SK-N-SH (cell line): ENCODE data around the gene TNS4. TPM values are rescaled to one million over a fixed set of nuclear protein-coding genes. Genes with fewer than 3 reads are reported as not detected.

Experiments used
- CTCF ChIA-PET: fragments of 300-600, 350-600 bp; formaldehyde crosslinking; extraction: SDS; loops from one replicate; lab custom pipeline; 2021; lab: Yijun Ruan, JAX
- POLR2A ChIA-PET: fragments of 350-600 bp; sonication (Branson Sonifier 250); formaldehyde crosslinking; extraction: SDS; loops from one replicate; lab custom pipeline; 2020; ENCODE audit warnings: antibody characterized with exemption, inconsistent platforms; lab: Yijun Ruan, JAX
- DNase-seq: peaks from one replicate; pipeline ENCODE4 v3.0.0; 2012
- H2AFZ ChIP-seq: fragments of 200-600 bp; sonication (generic); 2 replicates; pipeline ENCODE4 v1.8.1; 2016; ENCODE audit warnings: antibody characterized with exemption, mild to moderate bottlenecking, low read depth
- H3F3A ChIP-seq: fragments of 200-600 bp; sonication (generic); replicated peaks from 2 replicates; pipeline ENCODE3; 2016; ENCODE audit warnings: antibody characterized with exemption, mild to moderate bottlenecking; ENCODE audit not compliant: insufficient read depth
- H3K27ac ChIP-seq, 2 experiments: fragments of 200-500 bp in 1 of 2; fragments of 200-600 bp in 1 of 2; sonication (Bioruptor generic) in 1 of 2; sonication (generic), shearing (Covaris generic) in 1 of 2; 2 replicates each; pipeline versions ENCODE4 v1.5.1 to v1.6.1; 2014 to 2016; ENCODE audit warnings: low read depth in 2 of 2, inconsistent platforms in 1 of 2, low read length in 1 of 2, mild to moderate bottlenecking in 1 of 2, mixed read lengths in 1 of 2
- H3K27me3 ChIP-seq: fragments of 200-600 bp; sonication (generic), shearing (Covaris generic); 2 replicates; pipeline ENCODE4 v1.6.1; 2016; ENCODE audit warnings: mixed run types; ENCODE audit not compliant: insufficient read depth
- H3K36me3 ChIP-seq, 2 experiments: fragments of 200-500 bp in 1 of 2; fragments of 200-600 bp in 1 of 2; sonication (Bioruptor generic) in 1 of 2; sonication (generic) in 1 of 2; replicated peaks in 1 of 2; 2 replicates each; pipeline versions ENCODE3 to v1.5.1; 2014 to 2016; ENCODE audit warnings: low read length in 1 of 2, mild to moderate bottlenecking in 1 of 2; ENCODE audit not compliant: insufficient read depth in 2 of 2, control insufficient read depth in 1 of 2
- H3K4me1 ChIP-seq, 2 experiments: fragments of 200-500 bp in 1 of 2; fragments of 200-600 bp in 1 of 2; sonication (Bioruptor generic) in 1 of 2; sonication (generic), shearing (Covaris generic) in 1 of 2; 2 replicates each; pipeline versions ENCODE4 v1.5.1 to v1.6.1; 2014 to 2016; ENCODE audit warnings: low read depth in 1 of 2, low read length in 1 of 2, mixed run types in 1 of 2; ENCODE audit not compliant: insufficient read depth in 2 of 2, control insufficient read depth in 1 of 2
- H3K4me2 ChIP-seq: fragments of 200-600 bp; sonication (generic), shearing (Covaris generic); 2 replicates; pipeline ENCODE4 v1.6.1; 2017; ENCODE audit warnings: mixed run types
- H3K4me3 ChIP-seq, 2 experiments: fragments of 200-500 bp in 1 of 2; fragments of 200-600 bp in 1 of 2; sonication (Bioruptor generic) in 1 of 2; sonication (generic), shearing (Covaris generic) in 1 of 2; 2 replicates each; pipeline versions ENCODE4 v1.5.1 to v1.8.1; 2014 to 2016; ENCODE audit warnings: low read depth in 2 of 2, inconsistent platforms in 1 of 2, low read length in 1 of 2, mild to moderate bottlenecking in 1 of 2, mixed read lengths in 1 of 2, moderate library complexity in 1 of 2
- H3K79me2 ChIP-seq: fragments of 200-600 bp; sonication (generic); 2 replicates; pipeline ENCODE4 v1.8.1; 2017; ENCODE audit warnings: mild to moderate bottlenecking; ENCODE audit not compliant: insufficient read depth
- H3K9ac ChIP-seq: fragments of 200-600 bp; sonication (generic); 2 replicates; pipeline ENCODE4 v1.6.1; 2017; ENCODE audit warnings: mixed run types
- H3K9me2 ChIP-seq: fragments of 200-600 bp; sonication (generic); 2 replicates; pipeline ENCODE4 v1.6.1; 2017; ENCODE audit warnings: mixed run types
- H3K9me3 ChIP-seq: fragments of 200-600 bp; sonication (generic); 2 replicates; pipeline ENCODE4 v1.6.1; 2017; ENCODE audit warnings: mixed run types, mild to moderate bottlenecking, moderate library complexity
- H4K20me1 ChIP-seq: fragments of 200-600 bp; sonication (generic); 2 replicates; pipeline ENCODE4 v1.6.1; 2017; ENCODE audit warnings: mild to moderate bottlenecking, mixed run types; ENCODE audit not compliant: insufficient read depth
- CHD2 ChIP-seq: fragments of 150-350 bp; IDR thresholded peaks from 2 replicates; pipeline ENCODE4 v1.6.1; 2018; ENCODE audit warnings: low read length; ENCODE audit not compliant: partially characterized antibody
- EZH2phosphoT487 ChIP-seq: fragments of 200-600 bp; sonication (generic); IDR thresholded peaks from 2 replicates; pipeline ENCODE4 v1.6.1; 2017; ENCODE audit warnings: low read depth, mixed run types, mild to moderate bottlenecking, antibody characterized with exemption, moderate library complexity, borderline replicate concordance
- FOXJ3 ChIP-seq: sonication (generic); formaldehyde crosslinking; IDR thresholded peaks from 2 replicates; pipeline ENCODE4 v1.5.1; 2020; ENCODE audit warnings: mild to moderate bottlenecking, missing genetic modification reagents
- FOXM1 ChIP-seq: IDR thresholded peaks from 2 replicates; pipeline ENCODE4 v1.4.0; 2012; ENCODE audit warnings: low read depth, mild to moderate bottlenecking
- GABPA ChIP-seq: IDR thresholded peaks from 2 replicates; pipeline ENCODE4 v1.4.0; 2012; ENCODE audit warnings: low read depth, mild to moderate bottlenecking
- GATA2 ChIP-seq: sonication (generic); formaldehyde crosslinking; IDR thresholded peaks from 2 replicates; pipeline ENCODE4 v1.5.0; 2020; ENCODE audit warnings: mild to moderate bottlenecking, missing genetic modification reagents
- IRF3 ChIP-seq: fragments of 150-350 bp; IDR thresholded peaks from 2 replicates; pipeline ENCODE4 v1.6.1; 2016; ENCODE audit warnings: mild to moderate bottlenecking, low read depth, low read length
- MEF2A ChIP-seq: IDR thresholded peaks from 2 replicates; pipeline ENCODE4 v1.4.0; 2012; ENCODE audit warnings: low read depth, borderline replicate concordance
- MXI1 ChIP-seq: IDR thresholded peaks from 2 replicates; pipeline ENCODE4 v1.6.1; 2012; ENCODE audit warnings: mild to moderate bottlenecking, low read depth, low read length, improper control_type of control experiment
- REST ChIP-seq: IDR thresholded peaks from 2 replicates; pipeline ENCODE4 v1.6.1; 2012; ENCODE audit warnings: mild to moderate bottlenecking, low read depth, low read length, moderate library complexity
- RXRA ChIP-seq: IDR thresholded peaks from 2 replicates; pipeline ENCODE4 v1.4.0; 2012; ENCODE audit warnings: low read depth, mild to moderate bottlenecking, borderline replicate concordance
- SIN3A ChIP-seq: IDR thresholded peaks from 2 replicates; pipeline ENCODE4 v1.6.1; 2012; ENCODE audit warnings: low read depth, mild to moderate bottlenecking, low read length, moderate library complexity, borderline replicate concordance
- TEAD4 ChIP-seq: IDR thresholded peaks from 2 replicates; pipeline ENCODE4 v1.4.0; 2012; ENCODE audit warnings: mild to moderate bottlenecking, borderline replicate concordance; ENCODE audit not compliant: insufficient read depth
- YY1 ChIP-seq: IDR thresholded peaks from 2 replicates; pipeline ENCODE4 v1.4.0; 2012; ENCODE audit warnings: low read depth, mild to moderate bottlenecking
- ZBTB33 ChIP-seq: IDR thresholded peaks from 2 replicates; pipeline ENCODE4 v1.4.0; 2012; ENCODE audit warnings: low read depth, borderline replicate concordance
- WGBS: methylation state at CpG from one replicate; pipeline ENCODE4 v1.1.6; 2017; ENCODE audit warnings: low lambda C conversion rate; 5-methylcytosine and 5-hydroxymethylcytosine counted together
- polyA plus RNA-seq, 3 experiments: library from polyadenylated mRNA; depleted of rRNA; stranded (reverse); fragments of >200 nt; gene quantifications; 2 replicates each; pipeline ENCODE4 v1.2.3, GENCODE V29; 2012

The TNS4 gene
- polyA plus RNA-seq, 1 of the 3 experiments (the other 2 are of a cell fraction) = not detected

- ChIA-PET POLR2A (no interaction called here), CTCF (interaction anchor here (0.9 to 3.6 kb wide), 10 partner anchors 9 to 142 kb away, joined by 3 to 37 read pairs (median 4); partner anchors contain the start of gene TOP2A)
- no peaks in the 10 kb centered on the region for H3K9me3 ChIP-seq
- no peak for TF ChIP-seq FOXM1
- no peak for TF ChIP-seq GABPA
- no peak for TF ChIP-seq EZH2phosphoT487
- no peak for TF ChIP-seq FOXJ3
- no peak for TF ChIP-seq SIN3A
- TF ChIP-seq TEAD4 = no peak
- no peak for TF ChIP-seq ZBTB33
- TF ChIP-seq GATA2 (CRISPR knock-in tag) = no peak
- TF ChIP-seq CHD2 = no peak
- H2AFZ ChIP-seq = no peak overlapping the region
- no peak overlapping the region for H3K9ac ChIP-seq
- H3K4me2 ChIP-seq = no peak overlapping the region
- no peaks in the 10 kb centered on the region for H4K20me1 ChIP-seq
- no peaks in the 10 kb centered on the region for H3K9me2 ChIP-seq
- no peak for DNase-seq
- peaks cover 6% of the 10 kb centered on the region for H3F3A ChIP-seq
- whole genome bisulfite sequencing = 81% methylated on average over 8 of the region's 9 CpGs
- no peaks in the 10 kb centered on the region for H3K79me2 ChIP-seq
- H3K27me3 ChIP-seq = no peaks in the 10 kb centered on the region
- no peak overlapping the region for H3K4me3 ChIP-seq
- H3K4me1 ChIP-seq = peaks cover 5 to 18% of the 10 kb centered on the region in 2 experiments; a peak in 1 of 4 replicates
- H3K27ac ChIP-seq = no peak overlapping the region
- no peaks in the 10 kb centered on the region for H3K36me3 ChIP-seq
Measured at GRCh38 chr17:40496634-40497420, 4.6 kb downstream of the TNS4 start.

GRCh38 chr17:40496170-40496569 is 5.3 kb downstream of the TNS4 start:
- Histone ChIP-seq H3F3A (peaks cover 6% of the 10 kb centered on the region), H2AFZ (no peak overlapping the region), H3K9me3 (no peaks in the 10 kb centered on the region), H3K79me2 (no peaks in the 10 kb centered on the region), H3K27me3 (no peaks in the 10 kb centered on the region), H3K9me2 (no peaks in the 10 kb centered on the region), H3K4me3 (no peak overlapping the region), H3K27ac (no peak overlapping the region), H3K36me3 (no peaks in the 10 kb centered on the region), H4K20me1 (no peaks in the 10 kb centered on the region), H3K4me1 (peaks cover 5 to 22% of the 10 kb centered on the region in 2 experiments; a peak in 1 of 4 replicates), H3K4me2 (no peak overlapping the region), H3K9ac (no peak overlapping the region)
- ChIA-PET CTCF (interaction anchor here (0.9 to 3.5 kb wide), 7 partner anchors 12 to 134 kb away, joined by 3 to 19 read pairs (median 5); no protein-coding TSS in a partner anchor), POLR2A (no interaction called here)
- DNase-seq = no peak
- 100% methylated on average over 2 of the region's 6 CpGs for WGBS
- no peak for TF ChIP-seq YY1
- no peak for TF ChIP-seq IRF3
- no peak for TF ChIP-seq TEAD4
- no peak for TF ChIP-seq RXRA
- TF ChIP-seq CHD2 = no peak
- TF ChIP-seq REST = no peak
- TF ChIP-seq MXI1 = no peak
- no peak for TF ChIP-seq SIN3A
- TF ChIP-seq MEF2A = no peak
